ENCODE results near the gene PIK3C2G. TPM values are rescaled to one million over a fixed set of nuclear protein-coding genes. Genes with fewer than 3 reads are reported as not detected.

PIK3C2G gene
- polyA plus RNA-seq, 1 of the 3 experiments (the other 2 are of a cell fraction), result 0.02 TPM

GRCh38 chr12:18297902-18298301 lies 36.6 kb downstream of the PIK3C2G start (continued):
- TF ChIP-seq ZBTB33 (IDR thresholded peaks at IDR 0.05; ENCODE audit: borderline replicate concordance, low read depth), result no peak
- no peak for TF ChIP-seq EZH2phosphoT487 (IDR thresholded peaks at IDR 0.05; ENCODE audit: borderline replicate concordance, low read depth)
- TF ChIP-seq NRF1 (IDR thresholded peaks at IDR 0.05; ENCODE audit: low read depth, low read length), result no peak
- no peak for TF ChIP-seq USF1 (IDR thresholded peaks at IDR 0.05; ENCODE audit: borderline replicate concordance, low read depth)
- no peak for TF ChIP-seq RFX5 (IDR thresholded peaks at IDR 0.05; ENCODE audit: low read length)
- TF ChIP-seq SIN3A (IDR thresholded peaks at IDR 0.05; ENCODE audit: borderline replicate concordance, low read depth, low read length), result no peak

GRCh38 chr12:18302809-18303430 lies 41.6 kb downstream of the PIK3C2G start:
- H3K4me3 ChIP-seq (ENCODE audit: low read depth in 2 of 2, low read length in 1 of 2), result no peak overlapping the region
- no peak overlapping the region for H3K4me2 ChIP-seq
- H3K36me3 ChIP-seq (replicated peaks in 1 of 2; ENCODE audit: control insufficient read depth in 1 of 2, insufficient read depth in 2 of 2, low read length in 1 of 2), result peaks cover 0 to 3% of the 10 kb centered on the region in 2 experiments
- H3K4me1 ChIP-seq (ENCODE audit: control insufficient read depth in 1 of 2, insufficient read depth in 2 of 2, low read depth in 1 of 2, low read length in 1 of 2), result no peaks in the 10 kb centered on the region
- TF ChIP-seq TEAD4 (IDR thresholded peaks at IDR 0.05; ENCODE audit: borderline replicate concordance, insufficient read depth) (no peak), RXRA (IDR thresholded peaks at IDR 0.05; ENCODE audit: borderline replicate concordance, low read depth) (no peak), SIN3A (IDR thresholded peaks at IDR 0.05; ENCODE audit: borderline replicate concordance, low read depth, low read length) (no peak), YY1 (IDR thresholded peaks at IDR 0.05; ENCODE audit: low read depth) (no peak), MXI1 (IDR thresholded peaks at IDR 0.05; ENCODE audit: low read depth, low read length) (no peak), RAD21 (IDR thresholded peaks at IDR 0.05; ENCODE audit: low read length) (no peak), RFX5 (IDR thresholded peaks at IDR 0.05; ENCODE audit: low read length) (no peak)
- ChIA-PET POLR2A (no interaction called here), CTCF (no interaction called here)
- H3K27me3 ChIP-seq (ENCODE audit: insufficient read depth), result no peaks in the 10 kb centered on the region
- H3K79me2 ChIP-seq (ENCODE audit: insufficient read depth), result no peaks in the 10 kb centered on the region
- 26% methylated on average over 3 of the region's 5 CpGs for WGBS (ENCODE audit: low lambda C conversion rate)
- H3K9ac ChIP-seq, result no peak overlapping the region
- H4K20me1 ChIP-seq (ENCODE audit: insufficient read depth), result no peaks in the 10 kb centered on the region
- no peaks in the 10 kb centered on the region for H3K9me2 ChIP-seq
- H3F3A ChIP-seq (replicated peaks; ENCODE audit: insufficient read depth), result no peaks in the 10 kb centered on the region
- no peak overlapping the region for H2AFZ ChIP-seq (ENCODE audit: low read depth)
- no peaks in the 10 kb centered on the region for H3K9me3 ChIP-seq
- DNase-seq, result no peak
- H3K27ac ChIP-seq (ENCODE audit: low read depth in 2 of 2, low read length in 1 of 2), result no peak overlapping the region

- DNase-seq, result no peak
- Histone ChIP-seq H3K9ac (no peak overlapping the region), H3K9me2 (no peaks in the 10 kb centered on the region), H3K9me3 (no peaks in the 10 kb centered on the region), H3K4me2 (no peak overlapping the region), H3K36me3 (replicated peaks in 1 of 2; ENCODE audit: control insufficient read depth in 1 of 2, insufficient read depth in 2 of 2, low read length in 1 of 2) (peaks cover 0 to 3% of the 10 kb centered on the region in 2 experiments), H3K27me3 (ENCODE audit: insufficient read depth) (no peaks in the 10 kb centered on the region), H4K20me1 (ENCODE audit: insufficient read depth) (no peaks in the 10 kb centered on the region), H3K27ac (ENCODE audit: low read depth in 2 of 2, low read length in 1 of 2) (no peak overlapping the region), H3F3A (replicated peaks; ENCODE audit: insufficient read depth) (no peaks in the 10 kb centered on the region), H2AFZ (ENCODE audit: low read depth) (no peak overlapping the region), H3K4me3 (ENCODE audit: low read depth in 2 of 2, low read length in 1 of 2) (no peak overlapping the region), H3K79me2 (ENCODE audit: insufficient read depth) (no peaks in the 10 kb centered on the region), H3K4me1 (ENCODE audit: control insufficient read depth in 1 of 2, insufficient read depth in 2 of 2, low read depth in 1 of 2, low read length in 1 of 2) (no peaks in the 10 kb centered on the region)
- CTCF ChIA-PET, result interaction anchor here (1.1 kb wide), 1 partner anchor 13 kb away, joined by 3 read pairs; no protein-coding TSS in a partner anchor
- 0% methylated on average over 1 of the region's 1 CpG for WGBS (ENCODE audit: low lambda C conversion rate)
- POLR2A ChIA-PET, result no interaction called here
- no peak for TF ChIP-seq SMC3 (IDR thresholded peaks at IDR 0.05; ENCODE audit: low read depth, low read length)
- no peak for TF ChIP-seq FOXJ3 (CRISPR knock-in tag; IDR thresholded peaks at IDR 0.05)
- no peak for TF ChIP-seq FOXM1 (IDR thresholded peaks at IDR 0.05; ENCODE audit: low read depth)
- no peak for TF ChIP-seq ZBTB33 (IDR thresholded peaks at IDR 0.05; ENCODE audit: borderline replicate concordance, low read depth)
- TF ChIP-seq YY1 (IDR thresholded peaks at IDR 0.05; ENCODE audit: low read depth), result no peak
- no peak for TF ChIP-seq USF2 (IDR thresholded peaks at IDR 0.05; ENCODE audit: borderline replicate concordance, low read depth, low read length)
- TF ChIP-seq IRF3 (IDR thresholded peaks at IDR 0.05; ENCODE audit: low read depth, low read length), result no peak
- TF ChIP-seq NFIC (IDR thresholded peaks at IDR 0.05; ENCODE audit: borderline replicate concordance), result no peak
- no peak for TF ChIP-seq EP300 (IDR thresholded peaks at IDR 0.05; ENCODE audit: borderline replicate concordance in 1 of 2, low read depth in 1 of 2, low read length in 1 of 2)
- TF ChIP-seq TEAD4 (IDR thresholded peaks at IDR 0.05; ENCODE audit: borderline replicate concordance, insufficient read depth), result no peak
These were observed 43.3 kb downstream of the PIK3C2G start for GRCh38 chr12:18304609-18305008.

Measured in SK-N-SH (cell line).